Measurements from ENCODE around the gene TIMP1. TPM values are rescaled to one million over a fixed set of nuclear protein-coding genes. Genes with fewer than 3 reads are reported as not detected.

Gene TIMP1
- total and polyA plus RNA-seq, 2 experiments from 2014 or later: 671 to 5,452 TPM

DNA sequence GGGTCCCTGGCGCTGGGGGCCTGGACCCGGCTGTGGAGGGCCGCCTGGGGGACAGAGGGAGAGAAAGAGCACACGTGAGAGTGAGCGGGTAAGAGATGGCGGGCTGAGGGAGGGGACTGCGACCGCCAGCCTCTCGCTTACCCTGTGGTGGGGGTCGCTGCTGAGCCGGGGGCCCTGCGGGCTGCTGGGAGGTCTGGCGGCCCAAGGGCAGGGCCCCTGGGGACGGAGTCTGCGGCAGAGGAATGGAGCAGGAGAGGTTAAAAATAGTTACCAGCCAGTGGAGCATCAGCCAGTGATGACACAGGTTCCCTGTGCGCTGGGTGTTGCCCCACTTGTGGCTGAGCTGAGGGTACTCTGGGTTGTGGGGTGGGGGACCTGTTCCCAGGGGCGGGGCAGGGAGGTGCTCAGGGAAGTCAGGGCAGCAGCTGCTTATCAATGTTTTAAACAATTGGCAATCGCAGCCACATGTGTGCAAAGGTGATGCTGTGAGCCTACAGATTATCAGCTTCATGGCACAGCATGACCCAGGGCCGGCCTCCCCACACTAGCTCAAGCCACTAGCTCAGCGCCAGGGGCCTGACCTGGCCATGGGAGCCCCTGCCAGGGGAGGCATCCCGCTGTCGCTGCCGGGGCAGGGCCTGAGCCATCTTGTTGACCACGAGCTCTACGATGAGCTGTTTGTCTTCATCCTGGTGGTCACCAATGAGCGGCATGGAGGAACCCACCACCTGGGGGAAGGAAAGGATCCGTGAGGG is 7.5 kb upstream of the TIMP1 start:
- Histone ChIP-seq H3K36me3 (replicated peaks; ENCODE audit: insufficient read depth, low read depth) (no peaks in the 10 kb centered on the region), H3K9me3 (ENCODE audit: low read depth) (no peaks in the 10 kb centered on the region), H3K9me2 (replicated peaks; ENCODE audit: insufficient read depth) (no peaks in the 10 kb centered on the region), H3K79me2 (no peaks in the 10 kb centered on the region), H3K4me3 (peak overlapping the region; percentile 13), H2AFZ (no peak overlapping the region), H4K20me1 (ENCODE audit: insufficient read depth, poor library complexity, severe bottlenecking) (no peaks in the 10 kb centered on the region), H3K27me3 (no peaks in the 10 kb centered on the region), H3K4me1 (ENCODE audit: insufficient read depth) (peaks cover 4% of the 10 kb centered on the region), H3K4me2 (peak overlapping the region; percentile 81), H3K27ac (peak overlapping the region; percentile 89)
- no peak for TF ChIP-seq EZH2 (IDR thresholded peaks at IDR 0.05; ENCODE audit: borderline replicate concordance)
- no peak for TF ChIP-seq CTCF (IDR thresholded peaks at IDR 0.05; ENCODE audit: poor library complexity)
- no peak for TF ChIP-seq EZH2phosphoT487 (IDR thresholded peaks at IDR 0.05; ENCODE audit: low read depth, severe bottlenecking, unreplicated experiment)
- WGBS (ENCODE audit: low lambda C conversion rate, missing lambda C conversion rate): 57% methylated on average over 17 of the region's 27 CpGs
- DNase-seq (ENCODE audit: low spot score): no peak

GRCh38 chrX:47576021-47576898 is 6.0 kb upstream of the TIMP1 start:
- H3K4me2 ChIP-seq: no peak overlapping the region
- H3K27me3 ChIP-seq: no peaks in the 10 kb centered on the region
- no peak for DNase-seq (ENCODE audit: low spot score)
- no peak overlapping the region for H3K27ac ChIP-seq
- H4K20me1 ChIP-seq (ENCODE audit: insufficient read depth, poor library complexity, severe bottlenecking): no peaks in the 10 kb centered on the region
- H3K4me1 ChIP-seq (ENCODE audit: insufficient read depth): peaks cover 4% of the 10 kb centered on the region
- H3K79me2 ChIP-seq: no peaks in the 10 kb centered on the region
- TF ChIP-seq EZH2phosphoT487 (IDR thresholded peaks at IDR 0.05; ENCODE audit: low read depth, severe bottlenecking, unreplicated experiment): no peak
- TF ChIP-seq CTCF (IDR thresholded peaks at IDR 0.05; ENCODE audit: poor library complexity): no peak
- 90% methylated on average over 20 of the region's 20 CpGs for WGBS (ENCODE audit: low lambda C conversion rate, missing lambda C conversion rate)
- no peaks in the 10 kb centered on the region for H3K36me3 ChIP-seq (replicated peaks; ENCODE audit: insufficient read depth, low read depth)
- H3K9me2 ChIP-seq (replicated peaks; ENCODE audit: insufficient read depth): no peaks in the 10 kb centered on the region
- no peak overlapping the region for H2AFZ ChIP-seq
- H3K4me3 ChIP-seq: no peak overlapping the region
- H3K9me3 ChIP-seq (ENCODE audit: low read depth): no peaks in the 10 kb centered on the region

- no peaks in the 10 kb centered on the region for H3K27me3 ChIP-seq
These were observed 4.8 kb upstream of the TIMP1 start for GRCh38 chrX:47577424-47577823.

More at GRCh38 chrX:47577424-47577823, 4.8 kb upstream of the TIMP1 start:
- H2AFZ ChIP-seq: no peak overlapping the region
- peaks cover 2% of the 10 kb centered on the region for H3K79me2 ChIP-seq
- H3K36me3 ChIP-seq (replicated peaks; ENCODE audit: insufficient read depth, low read depth): no peaks in the 10 kb centered on the region
- no peaks in the 10 kb centered on the region for H3K9me3 ChIP-seq (ENCODE audit: low read depth)
- H3K27ac ChIP-seq: no peak overlapping the region
- TF ChIP-seq EZH2 (IDR thresholded peaks at IDR 0.05; ENCODE audit: borderline replicate concordance): no peak
- TF ChIP-seq EZH2phosphoT487 (IDR thresholded peaks at IDR 0.05; ENCODE audit: low read depth, severe bottlenecking, unreplicated experiment): no peak
- no peak for TF ChIP-seq CTCF (IDR thresholded peaks at IDR 0.05; ENCODE audit: poor library complexity)
- H3K4me1 ChIP-seq (ENCODE audit: insufficient read depth): peaks cover 8% of the 10 kb centered on the region
- no peak overlapping the region for H3K4me3 ChIP-seq
- no peak for DNase-seq (ENCODE audit: low spot score)
- 72% methylated on average over 9 of the region's 9 CpGs for WGBS (ENCODE audit: low lambda C conversion rate, missing lambda C conversion rate)
- H3K4me2 ChIP-seq: no peak overlapping the region
- H4K20me1 ChIP-seq (ENCODE audit: insufficient read depth, poor library complexity, severe bottlenecking): no peaks in the 10 kb centered on the region
- no peaks in the 10 kb centered on the region for H3K9me2 ChIP-seq (replicated peaks; ENCODE audit: insufficient read depth)

Data from hepatocyte (in vitro differentiated cells).